SK-N-SH (cell line): ENCODE data around the gene CRISP2. TPM values are rescaled to one million over a fixed set of nuclear protein-coding genes. Genes with fewer than 3 reads are reported as not detected.

Experiments
- CTCF ChIA-PET: fragments of 300-600, 350-600 bp; formaldehyde crosslinking; extraction: SDS; loops from one replicate; lab custom pipeline; 2021; lab: Yijun Ruan, JAX
- POLR2A ChIA-PET: fragments of 350-600 bp; sonication (Branson Sonifier 250); formaldehyde crosslinking; extraction: SDS; loops from one replicate; lab custom pipeline; 2020; ENCODE audit warnings: antibody characterized with exemption, inconsistent platforms; lab: Yijun Ruan, JAX
- DNase-seq: peaks from one replicate; pipeline ENCODE4 v3.0.0; 2012
- H2AFZ ChIP-seq: fragments of 200-600 bp; sonication (generic); 2 replicates; pipeline ENCODE4 v1.8.1; 2016; ENCODE audit warnings: antibody characterized with exemption, mild to moderate bottlenecking, low read depth
- H3F3A ChIP-seq: fragments of 200-600 bp; sonication (generic); replicated peaks from 2 replicates; pipeline ENCODE3; 2016; ENCODE audit warnings: antibody characterized with exemption, mild to moderate bottlenecking; ENCODE audit not compliant: insufficient read depth
- H3K27ac ChIP-seq, 2 experiments: fragments of 200-500 bp in 1 of 2; fragments of 200-600 bp in 1 of 2; sonication (Bioruptor generic) in 1 of 2; sonication (generic), shearing (Covaris generic) in 1 of 2; 2 replicates each; pipeline versions ENCODE4 v1.5.1 to v1.6.1; 2014 to 2016; ENCODE audit warnings: low read depth in 2 of 2, inconsistent platforms in 1 of 2, low read length in 1 of 2, mild to moderate bottlenecking in 1 of 2, mixed read lengths in 1 of 2
- H3K27me3 ChIP-seq: fragments of 200-600 bp; sonication (generic), shearing (Covaris generic); 2 replicates; pipeline ENCODE4 v1.6.1; 2016; ENCODE audit warnings: mixed run types; ENCODE audit not compliant: insufficient read depth
- H3K36me3 ChIP-seq, 2 experiments: fragments of 200-500 bp in 1 of 2; fragments of 200-600 bp in 1 of 2; sonication (Bioruptor generic) in 1 of 2; sonication (generic) in 1 of 2; replicated peaks in 1 of 2; 2 replicates each; pipeline versions ENCODE3 to v1.5.1; 2014 to 2016; ENCODE audit warnings: low read length in 1 of 2, mild to moderate bottlenecking in 1 of 2; ENCODE audit not compliant: insufficient read depth in 2 of 2, control insufficient read depth in 1 of 2
- H3K4me1 ChIP-seq, 2 experiments: fragments of 200-500 bp in 1 of 2; fragments of 200-600 bp in 1 of 2; sonication (Bioruptor generic) in 1 of 2; sonication (generic), shearing (Covaris generic) in 1 of 2; 2 replicates each; pipeline versions ENCODE4 v1.5.1 to v1.6.1; 2014 to 2016; ENCODE audit warnings: low read depth in 1 of 2, low read length in 1 of 2, mixed run types in 1 of 2; ENCODE audit not compliant: insufficient read depth in 2 of 2, control insufficient read depth in 1 of 2
- H3K4me2 ChIP-seq: fragments of 200-600 bp; sonication (generic), shearing (Covaris generic); 2 replicates; pipeline ENCODE4 v1.6.1; 2017; ENCODE audit warnings: mixed run types
- H3K4me3 ChIP-seq, 2 experiments: fragments of 200-500 bp in 1 of 2; fragments of 200-600 bp in 1 of 2; sonication (Bioruptor generic) in 1 of 2; sonication (generic), shearing (Covaris generic) in 1 of 2; 2 replicates each; pipeline versions ENCODE4 v1.5.1 to v1.8.1; 2014 to 2016; ENCODE audit warnings: low read depth in 2 of 2, inconsistent platforms in 1 of 2, low read length in 1 of 2, mild to moderate bottlenecking in 1 of 2, mixed read lengths in 1 of 2, moderate library complexity in 1 of 2
- H3K79me2 ChIP-seq: fragments of 200-600 bp; sonication (generic); 2 replicates; pipeline ENCODE4 v1.8.1; 2017; ENCODE audit warnings: mild to moderate bottlenecking; ENCODE audit not compliant: insufficient read depth
- H3K9ac ChIP-seq: fragments of 200-600 bp; sonication (generic); 2 replicates; pipeline ENCODE4 v1.6.1; 2017; ENCODE audit warnings: mixed run types
- H3K9me2 ChIP-seq: fragments of 200-600 bp; sonication (generic); 2 replicates; pipeline ENCODE4 v1.6.1; 2017; ENCODE audit warnings: mixed run types
- H3K9me3 ChIP-seq: fragments of 200-600 bp; sonication (generic); 2 replicates; pipeline ENCODE4 v1.6.1; 2017; ENCODE audit warnings: mixed run types, mild to moderate bottlenecking, moderate library complexity
- H4K20me1 ChIP-seq: fragments of 200-600 bp; sonication (generic); 2 replicates; pipeline ENCODE4 v1.6.1; 2017; ENCODE audit warnings: mild to moderate bottlenecking, mixed run types; ENCODE audit not compliant: insufficient read depth
- CHD2 ChIP-seq: fragments of 150-350 bp; IDR thresholded peaks from 2 replicates; pipeline ENCODE4 v1.6.1; 2018; ENCODE audit warnings: low read length; ENCODE audit not compliant: partially characterized antibody
- CTCF ChIP-seq: fragments of 200-600 bp; sonication (generic); IDR thresholded peaks from 2 replicates; pipeline ENCODE4 v1.6.1; 2017; ENCODE audit warnings: antibody characterized with exemption, mild to moderate bottlenecking, moderate library complexity
- ELF1 ChIP-seq: IDR thresholded peaks from 2 replicates; pipeline ENCODE4 v1.4.0; 2012
- GABPA ChIP-seq: IDR thresholded peaks from 2 replicates; pipeline ENCODE4 v1.4.0; 2012; ENCODE audit warnings: low read depth, mild to moderate bottlenecking
- GATA2 ChIP-seq: sonication (generic); formaldehyde crosslinking; IDR thresholded peaks from 2 replicates; pipeline ENCODE4 v1.5.0; 2020; ENCODE audit warnings: mild to moderate bottlenecking, missing genetic modification reagents
- JUND ChIP-seq: IDR thresholded peaks from 2 replicates; pipeline ENCODE4 v1.4.0; 2012
- MAX ChIP-seq: IDR thresholded peaks from 2 replicates; pipeline ENCODE4 v1.4.0; 2012; ENCODE audit warnings: low read depth
- MXI1 ChIP-seq: IDR thresholded peaks from 2 replicates; pipeline ENCODE4 v1.6.1; 2012; ENCODE audit warnings: mild to moderate bottlenecking, low read depth, low read length, improper control_type of control experiment
- NFIC ChIP-seq: IDR thresholded peaks from 2 replicates; pipeline ENCODE4 v1.4.0; 2012; ENCODE audit warnings: borderline replicate concordance
- RCOR1 ChIP-seq: fragments of 150-350 bp; IDR thresholded peaks from 2 replicates; pipeline ENCODE4 v1.6.1; 2017; ENCODE audit warnings: antibody characterized with exemption, low read length
- REST ChIP-seq: IDR thresholded peaks from 2 replicates; pipeline ENCODE4 v1.6.1; 2012; ENCODE audit warnings: mild to moderate bottlenecking, low read depth, low read length, moderate library complexity
- SIN3A ChIP-seq: IDR thresholded peaks from 2 replicates; pipeline ENCODE4 v1.6.1; 2012; ENCODE audit warnings: low read depth, mild to moderate bottlenecking, low read length, moderate library complexity, borderline replicate concordance
- SMC3 ChIP-seq: IDR thresholded peaks from 2 replicates; pipeline ENCODE4 v1.6.1; 2012; ENCODE audit warnings: low read depth, low read length, improper control_type of control experiment
- TAF1 ChIP-seq: IDR thresholded peaks from 2 replicates; pipeline ENCODE4 v1.6.1; 2012; ENCODE audit warnings: low read depth, mild to moderate bottlenecking, low read length, moderate library complexity, borderline replicate concordance
- TEAD4 ChIP-seq: IDR thresholded peaks from 2 replicates; pipeline ENCODE4 v1.4.0; 2012; ENCODE audit warnings: mild to moderate bottlenecking, borderline replicate concordance; ENCODE audit not compliant: insufficient read depth
- YY1 ChIP-seq: IDR thresholded peaks from 2 replicates; pipeline ENCODE4 v1.4.0; 2012; ENCODE audit warnings: low read depth, mild to moderate bottlenecking
- ZBTB33 ChIP-seq: IDR thresholded peaks from 2 replicates; pipeline ENCODE4 v1.4.0; 2012; ENCODE audit warnings: low read depth, borderline replicate concordance
- WGBS: methylation state at CpG from one replicate; pipeline ENCODE4 v1.1.6; 2017; ENCODE audit warnings: low lambda C conversion rate; 5-methylcytosine and 5-hydroxymethylcytosine counted together
- polyA plus RNA-seq, 3 experiments: library from polyadenylated mRNA; depleted of rRNA; stranded (reverse); fragments of >200 nt; gene quantifications; 2 replicates each; pipeline ENCODE4 v1.2.3, GENCODE V29; 2012

CRISP2 gene
- polyA plus RNA-seq, 1 of the 3 experiments (the other 2 are of a cell fraction), result not detected

GRCh38 chr6:49720372-49720771, 7.0 kb upstream of the CRISP2 start (continued):
- no peak for TF ChIP-seq CTCF
- TF ChIP-seq YY1, result no peak
- TF ChIP-seq, all 33 proteins: peak for 0

GRCh38 chr6:49698478-49698877, 14.9 kb downstream of the CRISP2 start:
- ChIA-PET CTCF (no interaction called here), POLR2A (no interaction called here)
- no peaks in the 10 kb centered on the region for H3F3A ChIP-seq

GRCh38 chr6:49693512-49693911, 19.8 kb downstream of the CRISP2 start:
- Histone ChIP-seq H3K79me2 (no peaks in the 10 kb centered on the region), H3F3A (no peaks in the 10 kb centered on the region), H2AFZ (no peak overlapping the region), H4K20me1 (no peaks in the 10 kb centered on the region), H3K4me2 (no peak overlapping the region), H3K27ac (no peak overlapping the region), H3K9ac (no peak overlapping the region), H3K27me3 (no peaks in the 10 kb centered on the region), H3K4me3 (no peak overlapping the region), H3K36me3 (no peaks in the 10 kb centered on the region), H3K4me1 (no peaks in the 10 kb centered on the region), H3K9me2 (no peaks in the 10 kb centered on the region), H3K9me3 (no peaks in the 10 kb centered on the region)
- WGBS, result 2% methylated on average over 1 of the region's 1 CpG
- POLR2A ChIA-PET, result no interaction called here
- DNase-seq, result no peak
- CTCF ChIA-PET, result no interaction called here
- no peak for TF ChIP-seq MAX
- TF ChIP-seq ZBTB33, result no peak
- no peak for TF ChIP-seq SMC3
- TF ChIP-seq YY1, result no peak
- TF ChIP-seq SIN3A, result no peak
- TF ChIP-seq GABPA, result no peak
- TF ChIP-seq GATA2 (CRISPR knock-in tag), result no peak
- no peak for TF ChIP-seq REST

More at GRCh38 chr6:49698478-49698877, 14.9 kb downstream of the CRISP2 start:
- DNase-seq, result no peak
- Histone ChIP-seq H3K36me3 (no peaks in the 10 kb centered on the region), H3K79me2 (no peaks in the 10 kb centered on the region)
- TF ChIP-seq TAF1 (no peak), RCOR1 (no peak), ELF1 (no peak), TEAD4 (no peak), JUND (no peak), YY1 (no peak), MXI1 (no peak), CHD2 (no peak), SIN3A (no peak), ZBTB33 (no peak), NFIC (no peak)
- TF ChIP-seq, all 33 proteins: peak for 0
- H3K4me1 ChIP-seq, result no peaks in the 10 kb centered on the region
- H4K20me1 ChIP-seq, result no peaks in the 10 kb centered on the region
- H3K4me2 ChIP-seq, result no peak overlapping the region
- no peaks in the 10 kb centered on the region for H3K9me3 ChIP-seq
- no peak overlapping the region for H2AFZ ChIP-seq
- H3K27me3 ChIP-seq, result no peaks in the 10 kb centered on the region
- no peaks in the 10 kb centered on the region for H3K9me2 ChIP-seq
- no peak overlapping the region for H3K4me3 ChIP-seq
- H3K27ac ChIP-seq, result no peak overlapping the region
- H3K9ac ChIP-seq, result no peak overlapping the region
